Lower leg skin (tissue), 3 donors: Measurements from ENCODE around the gene WAPL.

Source experiments
- POLR2A ChIP-seq, 2 donors: fragments of 450-650 bp; IDR thresholded peaks; one replicate each; pipeline ENCODE4 v1.6.1; 2016 to 2017; ENCODE audit warnings: antibody characterized with exemption in 2 of 2, mild to moderate bottlenecking in 1 of 2, moderate library complexity in 1 of 2
- TF ChIP-seq, protein P1 (sequence below), 3 donors: fragments of 450-650 bp; IDR thresholded peaks; one replicate each; pipeline ENCODE4 v1.5.1; 2016; ENCODE audit warnings: antibody characterized with exemption in 3 of 3, mild to moderate bottlenecking in 3 of 3, moderate library complexity in 2 of 3

DNA sequence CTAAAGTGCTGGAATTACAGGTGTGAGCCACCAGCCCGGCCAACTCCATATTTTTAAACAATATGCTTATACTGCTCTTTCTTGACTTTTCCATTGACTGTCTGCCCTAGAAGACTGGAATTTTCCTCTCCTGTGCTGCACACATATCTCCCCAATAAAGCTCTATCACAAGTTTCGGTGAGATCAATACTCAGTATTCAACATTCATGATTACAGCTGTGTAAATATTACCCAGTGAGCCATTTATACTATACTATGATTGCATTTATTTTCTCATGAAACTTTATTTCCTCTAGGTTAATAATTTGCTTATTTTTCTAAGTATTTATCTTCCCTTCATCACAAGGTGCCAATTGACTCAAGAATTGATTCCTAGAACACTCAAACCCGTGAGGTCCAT is 106.5 kb downstream of the WAPL start:
- TF ChIP-seq, protein P1, sequence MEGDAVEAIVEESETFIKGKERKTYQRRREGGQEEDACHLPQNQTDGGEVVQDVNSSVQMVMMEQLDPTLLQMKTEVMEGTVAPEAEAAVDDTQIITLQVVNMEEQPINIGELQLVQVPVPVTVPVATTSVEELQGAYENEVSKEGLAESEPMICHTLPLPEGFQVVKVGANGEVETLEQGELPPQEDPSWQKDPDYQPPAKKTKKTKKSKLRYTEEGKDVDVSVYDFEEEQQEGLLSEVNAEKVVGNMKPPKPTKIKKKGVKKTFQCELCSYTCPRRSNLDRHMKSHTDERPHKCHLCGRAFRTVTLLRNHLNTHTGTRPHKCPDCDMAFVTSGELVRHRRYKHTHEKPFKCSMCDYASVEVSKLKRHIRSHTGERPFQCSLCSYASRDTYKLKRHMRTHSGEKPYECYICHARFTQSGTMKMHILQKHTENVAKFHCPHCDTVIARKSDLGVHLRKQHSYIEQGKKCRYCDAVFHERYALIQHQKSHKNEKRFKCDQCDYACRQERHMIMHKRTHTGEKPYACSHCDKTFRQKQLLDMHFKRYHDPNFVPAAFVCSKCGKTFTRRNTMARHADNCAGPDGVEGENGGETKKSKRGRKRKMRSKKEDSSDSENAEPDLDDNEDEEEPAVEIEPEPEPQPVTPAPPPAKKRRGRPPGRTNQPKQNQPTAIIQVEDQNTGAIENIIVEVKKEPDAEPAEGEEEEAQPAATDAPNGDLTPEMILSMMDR (IDR thresholded peaks at IDR 0.05): no peak
- TF ChIP-seq POLR2A (IDR thresholded peaks at IDR 0.05): no peak
